ENCODE results near the gene C19orf38.

DNA sequence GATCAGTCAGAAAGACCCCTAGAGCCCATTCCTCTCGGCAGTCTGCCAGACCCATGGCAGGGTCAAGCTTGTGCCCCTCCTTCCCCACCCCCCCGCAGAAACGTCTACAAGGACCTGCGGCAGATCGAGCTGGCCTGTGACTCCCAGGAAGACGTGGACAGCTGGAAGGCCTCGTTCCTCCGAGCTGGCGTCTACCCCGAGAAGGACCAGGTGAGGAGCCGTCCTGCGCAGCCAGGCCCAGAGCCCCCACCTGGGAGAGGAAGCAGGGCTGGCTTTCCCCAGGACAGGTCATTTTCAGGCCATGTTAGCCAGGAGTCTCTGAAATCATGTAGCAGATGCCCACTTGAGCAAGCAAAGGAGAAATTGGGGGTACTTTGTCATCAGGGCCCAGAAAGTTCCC is 24.5 kb upstream of the C19orf38 start:
- TF ChIP-seq CTCF (conservative IDR thresholded peaks at IDR 0.05 in 1 of 2, IDR thresholded peaks at IDR 0.05 in 1 of 2; ENCODE audit: extremely low read depth in 1 of 2, insufficient read depth in 1 of 2, low read depth in 1 of 2, low read length in 2 of 2), result no peak
- TF ChIP-seq EZH2 (IDR thresholded peaks at IDR 0.05; ENCODE audit: borderline replicate concordance, low read length), result no peak

Data from mammary epithelial cell (primary cell).